HEK293 (cell line): ENCODE data around the gene CPNE1.

Source experiments
- CTCF ChIA-PET: fragments of 350-600 bp; formaldehyde crosslinking; extraction: SDS; loops from one replicate; lab custom pipeline; 2021; ENCODE audit warnings: antibody characterized with exemption; lab: Yijun Ruan, JAX
- POLR2A ChIA-PET: fragments of 300-600 bp; formaldehyde crosslinking; extraction: SDS; loops from one replicate; lab custom pipeline; 2020; ENCODE audit warnings: antibody characterized with exemption, inconsistent platforms; lab: Yijun Ruan, JAX
- H3K27ac ChIP-seq: fragments of 200-500 bp; sonication (Bioruptor generic); 2 replicates; pipeline ENCODE4 v1.5.1; 2014; ENCODE audit warnings: low read depth, low read length, control low read depth, inconsistent platforms; ENCODE audit errors: extremely low read depth
- H3K36me3 ChIP-seq, 2 experiments: fragments of 200-500 bp in 1 of 2; sonication (Bioruptor generic) in 1 of 2; 1 replicate in 1 of 2; 2 replicates in 1 of 2; pipeline ENCODE4 v1.5.1; 2014 to 2017; ENCODE audit warnings: inconsistent platforms in 2 of 2, low read length in 2 of 2; ENCODE audit not compliant: control insufficient read depth in 2 of 2, insufficient read depth in 1 of 2
- H3K4me1 ChIP-seq: fragments of 200-500 bp; sonication (Bioruptor generic); 2 replicates; pipeline ENCODE4 v1.5.1; 2014; ENCODE audit warnings: mild to moderate bottlenecking, low read length, inconsistent platforms; ENCODE audit not compliant: control insufficient read depth, insufficient read depth
- H3K4me3 ChIP-seq: 2 replicates; pipeline ENCODE4 v1.5.1; 2011; ENCODE audit warnings: low read depth, mild to moderate bottlenecking, control low read depth, low read length, moderate library complexity
- H3K9me3 ChIP-seq: fragments of 200-500 bp; sonication (Bioruptor generic); 2 replicates; pipeline ENCODE4 v1.5.1; 2014; ENCODE audit warnings: low read depth, low read length, inconsistent platforms; ENCODE audit not compliant: control insufficient read depth, insufficient read depth
- FEZF1 ChIP-seq: fragments of 450-650 bp; formaldehyde crosslinking; IDR thresholded peaks from 2 replicates; pipeline ENCODE4 v1.5.1; 2016; ENCODE audit warnings: missing biosample characterization, missing genetic modification characterization
- GLIS2 ChIP-seq: fragments of 450-650 bp; formaldehyde crosslinking; IDR thresholded peaks from 2 replicates; pipeline ENCODE4 v1.5.1; 2016; ENCODE audit warnings: missing biosample characterization, missing genetic modification characterization
- IKZF3 ChIP-seq: fragments of 450-650 bp; IDR thresholded peaks from 2 replicates; pipeline ENCODE4 v1.5.0; 2018; ENCODE audit warnings: missing biosample characterization, mild to moderate bottlenecking, missing genetic modification characterization, moderate library complexity
- OSR2 ChIP-seq: fragments of 450-650 bp; formaldehyde crosslinking; IDR thresholded peaks from 2 replicates; pipeline ENCODE4 v1.5.1; 2016; ENCODE audit warnings: missing biosample characterization, missing genetic modification characterization
- RBAK ChIP-seq: fragments of 450-650 bp; formaldehyde crosslinking; IDR thresholded peaks from 2 replicates; pipeline ENCODE4 v1.5.1; 2016; ENCODE audit warnings: missing biosample characterization, missing genetic modification characterization
- SP2 ChIP-seq: fragments of 450-650 bp; formaldehyde crosslinking; IDR thresholded peaks from 2 replicates; pipeline ENCODE4 v1.5.1; 2016; ENCODE audit warnings: missing biosample characterization, missing genetic modification characterization
- ZFP37 ChIP-seq: fragments of 450-650 bp; formaldehyde crosslinking; IDR thresholded peaks from 2 replicates; pipeline ENCODE4 v1.5.1; 2016; ENCODE audit warnings: missing biosample characterization, missing genetic modification characterization
- ZFP69B ChIP-seq: fragments of 450-650 bp; formaldehyde crosslinking; IDR thresholded peaks from 2 replicates; pipeline ENCODE4 v1.5.1; 2016; ENCODE audit warnings: missing biosample characterization, missing genetic modification characterization
- ZNF114 ChIP-seq: fragments of 450-650 bp; formaldehyde crosslinking; IDR thresholded peaks from 2 replicates; pipeline ENCODE4 v1.5.0; 2017; ENCODE audit warnings: missing biosample characterization, missing genetic modification characterization
- ZNF133 ChIP-seq: fragments of 450-650 bp; formaldehyde crosslinking; IDR thresholded peaks from 2 replicates; pipeline ENCODE4 v1.5.1; 2016; ENCODE audit warnings: missing biosample characterization, missing genetic modification characterization
- ZNF138 ChIP-seq: fragments of 450-650 bp; formaldehyde crosslinking; IDR thresholded peaks from 2 replicates; pipeline ENCODE4 v1.5.1; 2016; ENCODE audit warnings: missing biosample characterization, missing genetic modification characterization, borderline replicate concordance
- ZNF175 ChIP-seq: fragments of 450-650 bp; formaldehyde crosslinking; IDR thresholded peaks from 2 replicates; pipeline ENCODE4 v1.5.1; 2016; ENCODE audit warnings: missing biosample characterization, missing genetic modification characterization
- ZNF221 ChIP-seq: fragments of 450-650 bp; formaldehyde crosslinking; IDR thresholded peaks from 2 replicates; pipeline ENCODE4 v1.5.1; 2017; ENCODE audit warnings: missing biosample characterization, missing genetic modification characterization, borderline replicate concordance
- ZNF311 ChIP-seq: fragments of 450-650 bp; formaldehyde crosslinking; IDR thresholded peaks from 2 replicates; pipeline ENCODE4 v1.5.1; 2017; ENCODE audit warnings: missing biosample characterization, missing genetic modification characterization, borderline replicate concordance
- ZNF37A ChIP-seq: fragments of 450-650 bp; IDR thresholded peaks from 2 replicates; pipeline ENCODE4 v1.5.1; 2018; ENCODE audit warnings: missing biosample characterization, missing genetic modification characterization
- ZNF558 ChIP-seq: fragments of 450-650 bp; formaldehyde crosslinking; IDR thresholded peaks from 2 replicates; pipeline ENCODE4 v1.5.1; 2016; ENCODE audit warnings: missing biosample characterization, missing genetic modification characterization
- ZNF660 ChIP-seq: fragments of 450-650 bp; IDR thresholded peaks from 2 replicates; pipeline ENCODE4 v1.5.1; 2018; ENCODE audit warnings: missing biosample characterization, mild to moderate bottlenecking, missing genetic modification characterization
- ZNF747 ChIP-seq: fragments of 450-650 bp; formaldehyde crosslinking; IDR thresholded peaks from 2 replicates; pipeline ENCODE4 v1.5.1; 2016; ENCODE audit warnings: missing biosample characterization, missing genetic modification characterization
- ZNF777 ChIP-seq: fragments of 450-650 bp; formaldehyde crosslinking; IDR thresholded peaks from 2 replicates; pipeline ENCODE4 v1.5.1; 2017; ENCODE audit warnings: missing biosample characterization, missing genetic modification characterization, borderline replicate concordance
- ZSCAN23 ChIP-seq: fragments of 450-650 bp; formaldehyde crosslinking; IDR thresholded peaks from 2 replicates; pipeline ENCODE4 v1.5.1; 2016; ENCODE audit warnings: missing biosample characterization, missing genetic modification characterization
- TF ChIP-seq, protein P1 (sequence below): fragments of 450-650 bp; formaldehyde crosslinking; IDR thresholded peaks from 2 replicates; pipeline ENCODE4 v1.5.1; 2017; ENCODE audit warnings: missing biosample characterization, missing genetic modification characterization
- TF ChIP-seq, protein P2 (sequence below): fragments of 450-650 bp; formaldehyde crosslinking; IDR thresholded peaks from 2 replicates; pipeline ENCODE4 v1.5.1; 2016; ENCODE audit warnings: missing biosample characterization, missing genetic modification characterization
- TF ChIP-seq, protein P3 (sequence below): fragments of 450-650 bp; formaldehyde crosslinking; IDR thresholded peaks from 2 replicates; pipeline ENCODE4 v1.5.1; 2016; ENCODE audit warnings: missing biosample characterization, missing genetic modification characterization, low read depth

CPNE1 gene

DNA sequence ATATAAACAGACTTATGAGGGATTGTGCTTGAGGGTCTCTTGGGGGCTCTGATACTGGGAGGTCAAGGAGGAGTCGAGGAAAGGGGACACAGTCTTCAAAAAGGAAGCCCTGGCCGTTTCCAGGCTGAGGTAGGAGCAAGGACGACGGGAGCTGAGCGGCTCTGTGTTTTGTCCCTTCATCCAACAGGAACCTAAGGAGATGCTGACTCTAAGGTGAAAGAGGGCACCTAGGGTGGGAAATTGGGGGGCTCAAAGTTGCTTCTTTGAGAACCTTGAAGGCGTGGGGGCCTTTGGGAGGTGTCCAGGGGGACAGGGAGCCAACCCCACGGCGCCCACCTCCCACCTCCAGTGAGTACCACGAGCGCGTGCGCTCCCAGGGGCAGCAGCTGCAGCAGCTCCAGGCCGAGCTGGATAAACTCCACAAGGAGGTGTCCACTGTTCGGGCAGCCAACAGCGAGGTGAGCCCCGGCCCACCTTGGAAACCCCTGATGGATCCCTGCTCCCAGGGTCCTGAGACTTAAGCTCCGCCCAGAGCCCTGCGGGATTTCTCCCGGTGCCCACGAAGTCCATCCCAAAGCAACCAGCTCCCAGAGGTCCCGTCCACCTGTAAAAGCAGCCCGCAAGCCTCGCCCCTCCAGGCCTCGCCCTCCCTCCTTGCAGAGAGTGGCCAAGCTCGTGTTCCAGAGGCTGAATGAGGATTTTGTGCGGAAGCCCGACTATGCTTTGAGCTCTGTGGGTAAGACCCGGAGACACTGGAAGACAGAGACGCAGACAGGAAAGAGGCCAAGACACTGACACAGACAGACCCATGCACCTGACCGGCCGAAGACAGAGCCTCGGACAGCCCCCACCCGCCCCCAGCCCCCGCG lies 46.2 kb downstream of the CPNE1 start:
- no peak overlapping the region for H3K27ac ChIP-seq
- H3K36me3 ChIP-seq, result peaks cover 0 to 12% of the 10 kb centered on the region in 2 experiments; a peak in 1 of 3 replicates
- ChIA-PET POLR2A (interaction anchor here (0.6 to 1.7 kb wide), 8 partner anchors 13 to 163 kb away, joined by 3 to 13 read pairs (median 4); partner anchors contain the start of genes CEP250, CPNE1, ERGIC3 and RBM12), CTCF (interaction anchor here (0.5 to 1.9 kb wide), 11 partner anchors 7 to 124 kb away, joined by 3 to 16 read pairs (median 4); partner anchors contain the start of gene RBM39)
- H3K4me3 ChIP-seq, result peak overlapping the region; percentile 51
- no peaks in the 10 kb centered on the region for H3K4me1 ChIP-seq
- H3K9me3 ChIP-seq, result no peaks in the 10 kb centered on the region
- TF ChIP-seq ZFP69B (tag by site-specific recombination), result no peak
- TF ChIP-seq FEZF1 (tag by site-specific recombination), result no peak
- TF ChIP-seq RBAK (tag by site-specific recombination), result no peak
- TF ChIP-seq ZNF114, result no peak
- TF ChIP-seq ZNF777 (tag by site-specific recombination), result no peak
- TF ChIP-seq OSR2 (tag by site-specific recombination), result no peak
- TF ChIP-seq ZNF175, result no peak
- peak; percentile 3; the same call in 1 of the 2 replicates for TF ChIP-seq SP2 (tag by site-specific recombination)
- no peak for TF ChIP-seq ZNF133
- TF ChIP-seq, protein P1, sequence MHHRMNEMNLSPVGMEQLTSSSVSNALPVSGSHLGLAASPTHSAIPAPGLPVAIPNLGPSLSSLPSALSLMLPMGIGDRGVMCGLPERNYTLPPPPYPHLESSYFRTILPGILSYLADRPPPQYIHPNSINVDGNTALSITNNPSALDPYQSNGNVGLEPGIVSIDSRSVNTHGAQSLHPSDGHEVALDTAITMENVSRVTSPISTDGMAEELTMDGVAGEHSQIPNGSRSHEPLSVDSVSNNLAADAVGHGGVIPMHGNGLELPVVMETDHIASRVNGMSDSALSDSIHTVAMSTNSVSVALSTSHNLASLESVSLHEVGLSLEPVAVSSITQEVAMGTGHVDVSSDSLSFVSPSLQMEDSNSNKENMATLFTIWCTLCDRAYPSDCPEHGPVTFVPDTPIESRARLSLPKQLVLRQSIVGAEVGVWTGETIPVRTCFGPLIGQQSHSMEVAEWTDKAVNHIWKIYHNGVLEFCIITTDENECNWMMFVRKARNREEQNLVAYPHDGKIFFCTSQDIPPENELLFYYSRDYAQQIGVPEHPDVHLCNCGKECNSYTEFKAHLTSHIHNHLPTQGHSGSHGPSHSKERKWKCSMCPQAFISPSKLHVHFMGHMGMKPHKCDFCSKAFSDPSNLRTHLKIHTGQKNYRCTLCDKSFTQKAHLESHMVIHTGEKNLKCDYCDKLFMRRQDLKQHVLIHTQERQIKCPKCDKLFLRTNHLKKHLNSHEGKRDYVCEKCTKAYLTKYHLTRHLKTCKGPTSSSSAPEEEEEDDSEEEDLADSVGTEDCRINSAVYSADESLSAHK, result no peak
- TF ChIP-seq ZNF138 (tag by site-specific recombination), result no peak
- no peak for TF ChIP-seq ZNF558 (tag by site-specific recombination)
- no peak for TF ChIP-seq ZNF37A
- no peak for TF ChIP-seq GLIS2 (tag by site-specific recombination)
- TF ChIP-seq ZNF221, result no peak
- peak; percentile 34 for TF ChIP-seq IKZF3 (tag by site-specific recombination)
- TF ChIP-seq, protein P2, sequence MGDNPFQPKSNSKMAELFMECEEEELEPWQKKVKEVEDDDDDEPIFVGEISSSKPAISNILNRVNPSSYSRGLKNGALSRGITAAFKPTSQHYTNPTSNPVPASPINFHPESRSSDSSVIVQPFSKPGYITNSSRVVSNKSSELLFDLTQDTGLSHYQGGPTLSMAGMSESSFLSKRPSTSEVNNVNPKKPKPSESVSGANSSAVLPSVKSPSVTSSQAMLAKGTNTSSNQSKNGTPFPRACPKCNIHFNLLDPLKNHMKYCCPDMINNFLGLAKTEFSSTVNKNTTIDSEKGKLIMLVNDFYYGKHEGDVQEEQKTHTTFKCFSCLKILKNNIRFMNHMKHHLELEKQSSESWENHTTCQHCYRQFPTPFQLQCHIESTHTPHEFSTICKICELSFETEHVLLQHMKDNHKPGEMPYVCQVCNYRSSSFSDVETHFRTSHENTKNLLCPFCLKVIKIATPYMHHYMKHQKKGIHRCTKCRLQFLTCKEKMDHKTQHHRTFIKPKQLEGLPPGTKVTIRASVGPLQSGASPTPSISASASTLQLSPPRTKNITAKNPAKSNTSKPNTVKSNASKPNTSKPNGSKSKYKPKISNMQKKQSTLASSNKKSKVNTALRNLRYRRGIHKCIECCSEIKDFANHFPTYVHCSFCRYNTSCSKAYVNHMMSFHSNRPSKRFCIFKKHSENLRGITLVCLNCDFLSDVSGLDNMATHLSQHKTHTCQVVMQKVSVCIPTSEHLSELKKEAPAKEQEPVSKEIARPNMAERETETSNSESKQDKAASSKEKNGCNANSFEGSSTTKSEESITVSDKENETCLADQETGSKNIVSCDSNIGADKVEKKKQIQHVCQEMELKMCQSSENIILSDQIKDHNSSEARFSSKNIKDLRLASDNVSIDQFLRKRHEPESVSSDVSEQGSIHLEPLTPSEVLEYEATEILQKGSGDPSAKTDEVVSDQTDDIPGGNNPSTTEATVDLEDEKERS (tag by site-specific recombination), result no peak

DNA sequence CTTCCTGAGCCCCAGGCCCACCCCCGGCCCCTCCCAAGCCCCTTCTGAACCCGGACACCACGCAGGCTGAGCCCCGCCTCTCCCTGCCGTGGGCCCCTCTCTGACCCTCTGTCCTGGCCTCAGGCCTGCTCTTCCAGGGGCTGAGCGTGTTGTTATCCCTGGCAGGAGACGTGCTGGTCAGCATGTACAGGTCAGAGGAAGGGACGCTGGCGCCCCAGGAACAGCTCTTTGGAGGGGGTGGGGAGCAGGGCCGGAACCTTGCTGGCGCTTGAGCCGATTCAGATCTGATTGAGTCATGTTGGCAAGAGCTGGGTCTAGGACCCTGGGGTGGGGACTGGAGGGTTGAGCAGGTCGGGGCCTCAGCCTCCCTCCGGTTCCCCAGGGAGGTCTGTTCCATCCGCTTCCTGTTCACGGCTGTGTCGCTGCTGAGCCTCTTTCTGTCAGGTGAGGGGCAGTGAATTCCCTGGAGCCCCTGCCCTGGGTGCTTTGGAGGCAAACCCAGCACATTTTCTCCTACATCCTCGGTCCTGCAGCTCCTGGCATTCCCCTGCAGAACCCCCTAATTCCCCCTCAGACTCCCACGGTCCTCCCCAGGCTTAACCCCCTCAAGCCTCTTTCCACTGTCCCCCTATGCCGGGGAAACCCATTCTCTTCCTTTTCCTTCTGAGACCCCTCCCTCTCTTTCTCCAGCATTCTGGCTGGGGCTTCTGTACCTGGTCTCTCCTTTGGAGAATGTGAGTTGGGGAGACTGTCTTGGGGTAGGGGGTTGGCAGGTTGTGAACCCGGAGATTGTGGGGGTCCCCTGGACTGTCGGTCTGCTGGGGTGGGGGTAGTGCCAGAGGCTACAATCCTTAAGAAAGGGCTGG lies 47.1 kb downstream of the CPNE1 start:
- Histone ChIP-seq H3K27ac (no peak overlapping the region), H3K4me1 (no peaks in the 10 kb centered on the region), H3K4me3 (no peak overlapping the region), H3K36me3 (peaks cover 0 to 12% of the 10 kb centered on the region in 2 experiments; a peak in 1 of 3 replicates), H3K9me3 (no peaks in the 10 kb centered on the region)
- CTCF ChIA-PET, result interaction anchor here (1.5 to 1.6 kb wide), 2 partner anchors 71 to 335 kb away, joined by 3 read pairs; no protein-coding TSS in a partner anchor
- POLR2A ChIA-PET, result no interaction called here
- TF ChIP-seq ZSCAN23 (tag by site-specific recombination) (no peak), ZNF221 (no peak), ZNF311 (tag by site-specific recombination) (no peak), ZFP37 (tag by site-specific recombination) (no peak), ZNF747 (tag by site-specific recombination) (no peak), ZFP69B (tag by site-specific recombination) (0 out of 2 replicates have a peak, but pooled peaks have one; percentile 47), ZNF660 (tag by site-specific recombination) (no peak)
- TF ChIP-seq, protein P3, sequence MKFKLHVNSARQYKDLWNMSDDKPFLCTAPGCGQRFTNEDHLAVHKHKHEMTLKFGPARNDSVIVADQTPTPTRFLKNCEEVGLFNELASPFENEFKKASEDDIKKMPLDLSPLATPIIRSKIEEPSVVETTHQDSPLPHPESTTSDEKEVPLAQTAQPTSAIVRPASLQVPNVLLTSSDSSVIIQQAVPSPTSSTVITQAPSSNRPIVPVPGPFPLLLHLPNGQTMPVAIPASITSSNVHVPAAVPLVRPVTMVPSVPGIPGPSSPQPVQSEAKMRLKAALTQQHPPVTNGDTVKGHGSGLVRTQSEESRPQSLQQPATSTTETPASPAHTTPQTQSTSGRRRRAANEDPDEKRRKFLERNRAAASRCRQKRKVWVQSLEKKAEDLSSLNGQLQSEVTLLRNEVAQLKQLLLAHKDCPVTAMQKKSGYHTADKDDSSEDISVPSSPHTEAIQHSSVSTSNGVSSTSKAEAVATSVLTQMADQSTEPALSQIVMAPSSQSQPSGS (tag by site-specific recombination), result no peak
